Pancreas (tissue), 10 donors: ENCODE results near the gene CTIF. TPM values are rescaled to one million over a fixed set of nuclear protein-coding genes. Genes with fewer than 3 reads are reported as not detected.

Experiments
- ATAC-seq, 4 donors: fragments of 200-7000 bp; cut with Tn5 transposase; one replicate each; pipeline versions ENCODE4 v1.8.0 to v1.9.1; 2020; ENCODE audit warnings: mild to moderate bottlenecking in 4 of 4, moderate library complexity in 4 of 4
- DNase-seq, 6 donors: peaks; one replicate each; pipeline ENCODE4 v3.0.0-alpha.2; 2020
- FAIRE-seq: peaks from 2 replicates; lab custom pipeline; 2012; peaks lifted over from hg19 to GRCh38; lab: Jason Lieb, UNC
- H3K27ac ChIP-seq, 4 donors: fragments of 200-600 bp; sonication (generic); 1 replicate in 3 of 4; 2 replicates in 1 of 4; pipeline versions ENCODE4 v1.5.0 to v1.8.0; 2020
- H3K27me3 ChIP-seq, 4 donors: fragments of 200-600 bp; one replicate each; pipeline ENCODE4 v1.8.0; 2021
- H3K36me3 ChIP-seq, 3 donors: fragments of 200-600 bp; sonication (generic) in 1 of 3; one replicate each; pipeline versions ENCODE4 v1.5.0 to v1.8.0; 2020 to 2021
- H3K4me1 ChIP-seq, 3 donors: fragments of 200-600 bp; one replicate each; pipeline ENCODE4 v1.8.0; 2021
- H3K4me3 ChIP-seq, 4 donors: fragments of 200-600 bp; sonication (generic) in 2 of 4; one replicate each; pipeline versions ENCODE4 v1.5.0 to v1.8.0; 2020 to 2021
- H3K9me3 ChIP-seq, 4 donors: fragments of 200-600 bp; one replicate each; pipeline ENCODE4 v1.8.0; 2021
- WGBS, 2 donors: extraction: QIAGEN DNeasy Blood & Tissue Kit; methylation state at CpG; one replicate each; pipeline ENCODE4 v1.1.7; 2013; 5-methylcytosine and 5-hydroxymethylcytosine counted together
- intact Hi-C, 3 donors: fragments of 100-400 bp; cut with DNase I; formaldehyde crosslinking; loops; one replicate each; pipeline versions ENCODE4 v1.11.1 to v1.14.2; 2022
- polyA plus RNA-seq, 2 donors: library from polyadenylated mRNA; stranded (reverse); fragments of 200-250 nt; gene quantifications; one replicate each; pipeline ENCODE4 v1.2.3, GENCODE V29; 2013
- total RNA-seq, 6 donors: library from RNA; stranded (reverse); fragmentation: NEBNext Ultra II Directional in 4 of 6; extraction: Animal tissue kit (Norgen Biotek cat#: 25700) in 4 of 6; gene quantifications; one replicate each; pipeline versions ENCODE4 v1.2.1 to v1.2.4, GENCODE V29; 2021 to 2023
- TF ChIP-seq, protein P1 (sequence below), 4 donors: fragments of 200-600 bp; sonication (generic) in 3 of 4; IDR thresholded peaks; one replicate each; pipeline versions ENCODE4 v1.5.0 to v1.8.0; 2021; ENCODE audit warnings: antibody characterized with exemption in 4 of 4
- donor health status: healthy with polysubstance abuse.
- donor health status: DM: no; HTN: no; CAD: no; lungs with moderate emphysema.
- donor health status: DM: no; HTN: no; CAD: no.
- donor health status: control.
- donor health status: control.
- donor health status: Bipolar disorder and iron deficiency.
- donor health status: DM: yes; HTN: yes; CAD: no.
- donor health status: DM: no; HTN: no; CAD: no.
- donor health status: DM: no; HTN: no; CAD: no.
- donor health status: DM: yes; HTN: yes; CAD: no.

Gene CTIF
- total and polyA plus RNA-seq, 8 donors, result 15.1 to 27.4 (median 16.7) TPM

DNA sequence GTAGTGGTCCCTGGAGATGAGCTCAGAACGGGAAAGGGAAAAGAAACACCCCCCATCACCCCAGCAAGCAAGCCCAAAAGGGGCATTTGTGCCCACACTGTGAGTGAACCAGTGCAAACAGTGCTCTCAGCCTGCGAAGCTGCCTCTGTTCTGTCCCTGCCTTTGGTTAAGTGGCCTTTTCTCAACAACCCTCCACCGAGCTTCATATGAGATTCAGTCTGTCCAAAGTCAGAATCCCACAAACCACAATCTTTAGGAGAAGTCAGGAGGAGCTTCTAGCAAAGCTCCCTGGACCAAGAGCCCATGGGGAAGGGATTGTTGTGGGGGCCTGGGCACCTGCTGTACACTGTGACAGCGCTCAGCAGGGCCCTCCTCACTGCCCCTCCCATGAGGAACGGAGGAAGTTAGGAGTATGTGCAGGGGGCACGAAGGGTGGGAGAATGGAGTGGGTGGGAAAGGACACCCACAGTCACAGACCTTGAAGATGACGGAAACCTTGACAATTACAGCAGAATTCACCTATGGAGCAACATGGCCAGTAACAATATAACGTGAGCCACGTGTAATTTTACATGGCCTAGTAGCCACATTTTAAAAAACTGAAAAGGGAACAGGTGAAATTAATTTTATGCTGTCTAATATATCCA lies 292.4 kb downstream of the CTIF start:
- peaks cover 0 to 3% (median 0%) of the 10 kb centered on the region in 3 donors for H3K4me1 ChIP-seq
- intact Hi-C loops, result no loop called here
- TF ChIP-seq, protein P1, sequence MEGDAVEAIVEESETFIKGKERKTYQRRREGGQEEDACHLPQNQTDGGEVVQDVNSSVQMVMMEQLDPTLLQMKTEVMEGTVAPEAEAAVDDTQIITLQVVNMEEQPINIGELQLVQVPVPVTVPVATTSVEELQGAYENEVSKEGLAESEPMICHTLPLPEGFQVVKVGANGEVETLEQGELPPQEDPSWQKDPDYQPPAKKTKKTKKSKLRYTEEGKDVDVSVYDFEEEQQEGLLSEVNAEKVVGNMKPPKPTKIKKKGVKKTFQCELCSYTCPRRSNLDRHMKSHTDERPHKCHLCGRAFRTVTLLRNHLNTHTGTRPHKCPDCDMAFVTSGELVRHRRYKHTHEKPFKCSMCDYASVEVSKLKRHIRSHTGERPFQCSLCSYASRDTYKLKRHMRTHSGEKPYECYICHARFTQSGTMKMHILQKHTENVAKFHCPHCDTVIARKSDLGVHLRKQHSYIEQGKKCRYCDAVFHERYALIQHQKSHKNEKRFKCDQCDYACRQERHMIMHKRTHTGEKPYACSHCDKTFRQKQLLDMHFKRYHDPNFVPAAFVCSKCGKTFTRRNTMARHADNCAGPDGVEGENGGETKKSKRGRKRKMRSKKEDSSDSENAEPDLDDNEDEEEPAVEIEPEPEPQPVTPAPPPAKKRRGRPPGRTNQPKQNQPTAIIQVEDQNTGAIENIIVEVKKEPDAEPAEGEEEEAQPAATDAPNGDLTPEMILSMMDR (IDR thresholded peaks at IDR 0.05), result no peak
- 93% methylated on average over 9 of the region's 9 CpGs for whole genome bisulfite sequencing, 2 donors
- H3K27me3 ChIP-seq, result no peaks in the 10 kb centered on the region
- DNase-seq, result peak in 2 of 6 donors; percentile 8 to 28
- no peak for ATAC-seq
- H3K4me3 ChIP-seq, result no peak overlapping the region
- FAIRE-seq, result no peak
- no peak overlapping the region for H3K27ac ChIP-seq
- no peaks in the 10 kb centered on the region for H3K9me3 ChIP-seq
- H3K36me3 ChIP-seq, result no peaks in the 10 kb centered on the region

GRCh38 chr18:48831802-48832201 lies 293.0 kb downstream of the CTIF start:
- Histone ChIP-seq H3K4me3 (no peak overlapping the region), H3K9me3 (no peaks in the 10 kb centered on the region), H3K4me1 (peaks cover 0 to 3% (median 0%) of the 10 kb centered on the region in 3 donors), H3K36me3 (no peaks in the 10 kb centered on the region), H3K27ac (no peak overlapping the region), H3K27me3 (no peaks in the 10 kb centered on the region)
- DNase-seq (peak in 2 of 6 donors; percentile 6 to 13), ATAC-seq (no peak), FAIRE-seq (no peak)
- TF ChIP-seq, protein P1 (IDR thresholded peaks at IDR 0.05), result no peak
- intact Hi-C loops, result no loop called here
- WGBS, 2 donors, result 88 to 89% methylated on average over 6 of the region's 6 CpGs

DNA sequence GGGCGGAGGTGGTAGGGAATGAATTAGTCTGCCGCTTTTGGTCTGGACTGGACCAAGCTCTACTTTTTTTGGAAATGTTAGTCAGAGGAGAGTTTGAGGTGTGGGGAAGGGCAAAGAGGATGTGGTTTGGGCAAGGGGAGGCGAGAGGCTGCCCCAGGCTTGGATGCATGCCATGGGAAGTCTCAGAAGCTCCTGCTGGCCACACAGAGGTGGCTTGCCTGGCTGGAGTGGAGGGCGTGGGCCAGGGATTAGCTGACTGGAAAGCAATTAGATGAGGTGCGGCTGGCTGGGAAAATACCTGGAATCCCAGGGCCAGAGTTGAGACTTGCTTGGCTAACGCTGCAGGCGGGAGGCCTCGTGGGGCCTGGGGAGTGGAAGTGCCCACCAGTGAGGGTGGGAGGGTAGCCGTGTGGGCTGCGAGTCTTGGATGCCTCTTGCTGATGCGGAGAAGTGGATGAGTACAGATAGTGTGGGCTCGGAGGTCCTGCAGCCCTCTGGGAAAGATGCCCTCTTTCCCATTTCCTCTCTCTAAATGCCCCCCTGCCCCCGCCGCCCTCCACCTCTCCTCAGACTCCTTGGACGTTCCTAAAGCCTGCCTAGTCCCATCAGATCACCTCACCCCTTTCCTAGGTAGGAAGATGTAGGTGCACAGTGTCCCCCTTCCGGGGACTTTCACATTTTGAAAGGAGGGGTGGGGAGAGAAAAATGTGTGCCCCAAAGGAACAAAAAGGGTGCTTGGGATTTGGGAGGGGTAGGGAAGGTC lies 294.3 kb downstream of the CTIF start:
- intact Hi-C loops, result no loop called here
- peak overlapping the region in 1 of 4 donors; percentile 5 for H3K27ac ChIP-seq
- WGBS, 2 donors, result 84 to 85% methylated on average over 16 of the region's 16 CpGs
- peaks cover 0 to 3% (median 0%) of the 10 kb centered on the region in 3 donors for H3K4me1 ChIP-seq
- peak in 3 of 4 donors; percentile 49 to 58 (median 52) for ATAC-seq
- DNase-seq, result peak in 4 of 6 donors; percentile 16 to 66 (median 52)
- H3K27me3 ChIP-seq, result no peaks in the 10 kb centered on the region
- no peak overlapping the region for H3K4me3 ChIP-seq
- H3K9me3 ChIP-seq, result no peaks in the 10 kb centered on the region
- TF ChIP-seq, protein P1 (IDR thresholded peaks at IDR 0.05), result no peak
- no peaks in the 10 kb centered on the region for H3K36me3 ChIP-seq
- no peak for FAIRE-seq

DNA sequence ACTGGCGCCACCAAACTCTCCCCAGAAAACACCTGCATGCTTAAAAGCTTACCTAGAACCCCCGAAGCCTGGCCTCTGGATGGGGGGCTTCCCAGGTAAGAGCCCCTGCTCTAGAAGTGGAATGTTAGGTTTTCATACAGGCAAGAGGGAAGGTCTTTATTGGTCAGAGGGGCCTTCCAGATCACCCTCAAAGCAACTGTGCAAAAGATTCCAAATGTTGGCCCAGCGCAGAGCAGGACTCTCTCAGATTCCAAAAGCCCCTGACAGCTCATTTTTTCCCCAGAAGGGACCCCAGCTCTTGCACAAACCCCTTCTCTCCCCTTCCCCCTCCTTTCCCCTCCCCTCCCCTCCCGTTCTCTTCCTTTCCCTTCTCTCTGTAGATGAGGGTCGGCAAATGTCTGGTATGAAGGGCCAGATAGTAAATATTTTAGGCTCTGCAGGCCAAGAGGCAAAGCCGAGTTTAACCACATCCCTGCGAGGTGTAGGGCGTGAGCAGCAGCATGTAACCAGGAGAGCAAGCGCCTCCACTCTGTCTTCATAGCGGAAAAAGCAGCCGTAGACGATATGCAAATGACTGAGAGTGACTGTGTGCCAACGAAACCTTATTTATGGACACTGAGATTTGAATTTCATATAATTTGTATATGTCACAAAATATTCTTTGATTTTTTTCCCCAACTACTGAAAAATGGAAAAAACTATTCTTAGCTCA lies 295.0 kb downstream of the CTIF start:
- WGBS, 2 donors, result 87 to 90% methylated on average over 13 of the region's 13 CpGs
- no peaks in the 10 kb centered on the region for H3K9me3 ChIP-seq
- intact Hi-C loops, result no loop called here
- ATAC-seq (peak in 1 of 4 donors; percentile 50), FAIRE-seq (no peak), DNase-seq (peak in 1 of 6 donors; percentile 9)
- no peaks in the 10 kb centered on the region for H3K36me3 ChIP-seq
- TF ChIP-seq, protein P1 (IDR thresholded peaks at IDR 0.05), result no peak
- H3K27ac ChIP-seq, result peak overlapping the region in 1 of 4 donors; percentile 23
- H3K27me3 ChIP-seq, result no peaks in the 10 kb centered on the region
- peak overlapping the region in 1 of 4 donors; percentile 12 for H3K4me3 ChIP-seq
- no peaks in the 10 kb centered on the region for H3K4me1 ChIP-seq
